ENCODE results near the gene RUNX1. TPM values are rescaled to one million over a fixed set of nuclear protein-coding genes. Genes with fewer than 3 reads are reported as not detected.

Gene RUNX1
- total and polyA plus RNA-seq, 4 donors: 23.3 to 100 (median 33.4) TPM

DNA sequence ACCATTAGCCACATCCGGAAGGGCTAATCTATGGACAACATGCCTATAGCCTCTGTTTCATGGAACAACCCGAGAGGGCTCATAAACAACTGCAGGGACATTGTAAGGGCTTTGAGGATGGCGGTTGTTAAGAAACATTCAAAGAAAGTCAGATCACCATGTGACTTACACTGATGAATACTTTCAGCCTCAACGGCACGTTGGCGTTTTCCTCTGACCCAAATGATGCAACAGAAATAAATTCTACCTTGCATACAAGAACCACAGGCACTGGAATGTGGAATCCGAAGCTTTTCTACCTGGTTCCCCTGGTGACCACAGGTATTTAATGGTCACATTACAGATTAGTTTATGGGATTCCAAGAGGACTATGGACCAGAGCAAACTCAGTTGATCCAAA is 273.3 kb downstream of the RUNX1 start:
- no peaks in the 10 kb centered on the region for H3K4me1 ChIP-seq (ENCODE audit: control insufficient read depth in 5 of 5, insufficient read depth in 5 of 5, low read length in 5 of 5)
- TF ChIP-seq, protein P1, sequence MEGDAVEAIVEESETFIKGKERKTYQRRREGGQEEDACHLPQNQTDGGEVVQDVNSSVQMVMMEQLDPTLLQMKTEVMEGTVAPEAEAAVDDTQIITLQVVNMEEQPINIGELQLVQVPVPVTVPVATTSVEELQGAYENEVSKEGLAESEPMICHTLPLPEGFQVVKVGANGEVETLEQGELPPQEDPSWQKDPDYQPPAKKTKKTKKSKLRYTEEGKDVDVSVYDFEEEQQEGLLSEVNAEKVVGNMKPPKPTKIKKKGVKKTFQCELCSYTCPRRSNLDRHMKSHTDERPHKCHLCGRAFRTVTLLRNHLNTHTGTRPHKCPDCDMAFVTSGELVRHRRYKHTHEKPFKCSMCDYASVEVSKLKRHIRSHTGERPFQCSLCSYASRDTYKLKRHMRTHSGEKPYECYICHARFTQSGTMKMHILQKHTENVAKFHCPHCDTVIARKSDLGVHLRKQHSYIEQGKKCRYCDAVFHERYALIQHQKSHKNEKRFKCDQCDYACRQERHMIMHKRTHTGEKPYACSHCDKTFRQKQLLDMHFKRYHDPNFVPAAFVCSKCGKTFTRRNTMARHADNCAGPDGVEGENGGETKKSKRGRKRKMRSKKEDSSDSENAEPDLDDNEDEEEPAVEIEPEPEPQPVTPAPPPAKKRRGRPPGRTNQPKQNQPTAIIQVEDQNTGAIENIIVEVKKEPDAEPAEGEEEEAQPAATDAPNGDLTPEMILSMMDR (IDR thresholded peaks at IDR 0.05; ENCODE audit: control extremely low read depth, extremely low read depth): no peak
- no peak overlapping the region for H3K27ac ChIP-seq (ENCODE audit: low read depth in 1 of 2, low read length in 1 of 2)
- peaks cover 0 to 4% (median 0%) of the 10 kb centered on the region in 3 donors for H3K27me3 ChIP-seq (ENCODE audit: control insufficient read depth in 3 of 3, insufficient read depth in 3 of 3, low read length in 2 of 3)
- 79 to 95% methylated on average over 7 of the region's 7 CpGs for WGBS, 2 donors
- no peak for ATAC-seq (ENCODE audit: insufficient read depth, low FRiP score)
- DNase-seq: no peak
- no peak overlapping the region for H3K4me3 ChIP-seq
- no peaks in the 10 kb centered on the region for H3K36me3 ChIP-seq (ENCODE audit: control insufficient read depth in 4 of 4, insufficient read depth in 4 of 4, low read length in 4 of 4)
- H3K9me3 ChIP-seq (ENCODE audit: control insufficient read depth in 4 of 4, insufficient read depth in 3 of 4, low read length in 3 of 4): peaks cover 0 to 1% (median 0%) of the 10 kb centered on the region in 4 donors
- no peak overlapping the region for H3K9ac ChIP-seq (ENCODE audit: insufficient read depth in 1 of 2, low read length in 2 of 2)

DNA sequence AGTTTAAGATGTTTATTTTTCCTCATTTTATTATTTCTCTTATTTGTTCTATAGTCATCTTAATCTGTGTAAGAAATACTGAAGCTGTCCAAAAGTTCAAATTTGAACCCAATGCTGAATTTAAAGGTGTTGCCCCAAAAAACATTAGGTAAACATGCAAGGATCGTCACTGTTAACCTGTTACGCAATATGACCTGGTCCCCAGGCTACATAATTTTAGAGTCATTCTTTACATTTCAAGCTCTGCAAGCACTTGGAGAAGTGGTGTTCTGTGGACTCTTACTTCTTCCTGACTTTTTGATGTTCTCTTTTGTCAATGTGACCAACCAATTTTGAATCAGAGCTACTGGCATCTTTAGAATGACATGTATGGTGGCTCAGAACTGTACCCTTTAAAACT is 274.4 kb downstream of the RUNX1 start:
- Histone ChIP-seq H3K4me3 (no peak overlapping the region), H3K36me3 (ENCODE audit: control insufficient read depth in 4 of 4, insufficient read depth in 4 of 4, low read length in 4 of 4) (no peaks in the 10 kb centered on the region), H3K4me1 (ENCODE audit: control insufficient read depth in 5 of 5, insufficient read depth in 5 of 5, low read length in 5 of 5) (no peaks in the 10 kb centered on the region), H3K9ac (ENCODE audit: insufficient read depth in 1 of 2, low read length in 2 of 2) (no peak overlapping the region), H3K27me3 (ENCODE audit: control insufficient read depth in 3 of 3, insufficient read depth in 3 of 3, low read length in 2 of 3) (peaks cover 0 to 4% (median 0%) of the 10 kb centered on the region in 3 donors), H3K9me3 (ENCODE audit: control insufficient read depth in 4 of 4, insufficient read depth in 3 of 4, low read length in 3 of 4) (peaks cover 0 to 1% (median 0%) of the 10 kb centered on the region in 4 donors), H3K27ac (ENCODE audit: low read depth in 1 of 2, low read length in 1 of 2) (no peak overlapping the region)
- ATAC-seq (ENCODE audit: insufficient read depth, low FRiP score) (no peak), DNase-seq (no peak)
- TF ChIP-seq, protein P1 (IDR thresholded peaks at IDR 0.05; ENCODE audit: control extremely low read depth, extremely low read depth): no peak
- 62 to 68% methylated on average over 2 of the region's 2 CpGs for WGBS, 2 donors

DNA sequence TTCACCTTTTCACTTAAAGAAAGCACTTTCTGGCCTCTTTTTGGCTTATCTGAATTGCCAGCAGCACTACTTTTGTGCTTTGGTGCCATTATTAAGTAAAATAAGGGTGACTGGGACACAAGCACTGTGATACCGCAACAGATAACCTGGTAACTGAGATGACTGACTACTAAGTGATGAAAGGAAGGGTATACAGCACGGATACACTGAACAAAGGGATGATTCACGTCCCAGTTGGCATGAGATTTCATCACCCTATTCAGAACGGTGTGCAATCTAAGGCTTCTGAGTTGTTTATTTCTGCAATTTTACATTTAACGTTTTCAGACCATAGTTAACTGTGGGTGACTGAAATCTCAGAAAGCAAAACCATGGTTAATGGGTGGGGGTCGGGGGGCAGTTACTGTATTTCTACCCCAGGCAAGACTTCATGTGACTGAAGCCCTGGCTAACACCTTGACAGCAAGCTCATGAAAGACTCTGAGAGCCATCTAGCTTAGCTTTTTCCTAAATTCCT is 277.5 kb downstream of the RUNX1 start:
- Histone ChIP-seq H3K4me3 (no peak overlapping the region), H3K27ac (ENCODE audit: low read depth in 1 of 2, low read length in 1 of 2) (no peak overlapping the region)
- WGBS, 2 donors: 63 to 64% methylated on average over 6 of the region's 6 CpGs

More for the DNA sequence above, 277.5 kb downstream of the RUNX1 start:
- TF ChIP-seq, protein P1 (IDR thresholded peaks at IDR 0.05; ENCODE audit: control extremely low read depth, extremely low read depth): no peak
- Histone ChIP-seq H3K27me3 (ENCODE audit: control insufficient read depth in 3 of 3, insufficient read depth in 3 of 3, low read length in 2 of 3) (peaks cover 0 to 4% (median 0%) of the 10 kb centered on the region in 3 donors), H3K36me3 (ENCODE audit: control insufficient read depth in 4 of 4, insufficient read depth in 4 of 4, low read length in 4 of 4) (no peaks in the 10 kb centered on the region), H3K9me3 (ENCODE audit: control insufficient read depth in 4 of 4, insufficient read depth in 3 of 4, low read length in 3 of 4) (no peaks in the 10 kb centered on the region), H3K9ac (ENCODE audit: insufficient read depth in 1 of 2, low read length in 2 of 2) (no peak overlapping the region), H3K4me1 (ENCODE audit: control insufficient read depth in 5 of 5, insufficient read depth in 5 of 5, low read length in 5 of 5) (no peaks in the 10 kb centered on the region)
- no peak for ATAC-seq (ENCODE audit: insufficient read depth, low FRiP score)
- DNase-seq: no peak

Measured in lung (tissue), 12 donors.